Epithelial cell of prostate (primary cell): Measurements from ENCODE around the gene IRAK1.

Experiments used
- DNase-seq: peaks from one replicate; pipeline ENCODE4 v3.0.0-alpha.2; 2011; ENCODE audit warnings: low read depth, low spot score
- H3K27ac ChIP-seq: fragments of 450-650 bp; 2 replicates; pipeline ENCODE4 v1.5.1; 2017; ENCODE audit warnings: mild to moderate bottlenecking

Gene IRAK1

GRCh38 chrX:154043003-154043763 is 23.5 kb upstream of the IRAK1 start:
- DNase-seq: no peak
- H3K27ac ChIP-seq: peak overlapping the region; percentile 68

- H3K27ac ChIP-seq: peak overlapping the region; percentile 68
- DNase-seq: no peak
Measured at GRCh38 chrX:154040863-154041262, 21.2 kb upstream of the IRAK1 start.

GRCh38 chrX:154040307-154040756 is 20.6 kb upstream of the IRAK1 start:
- H3K27ac ChIP-seq: peak overlapping the region; percentile 68
- DNase-seq: peak; percentile 16

- DNase-seq: no peak
- peak overlapping the region; percentile 68 for H3K27ac ChIP-seq
Measured at GRCh38 chrX:154039577-154039976, 19.9 kb upstream of the IRAK1 start.

GRCh38 chrX:154038656-154039055 is 19.0 kb upstream of the IRAK1 start:
- no peak for DNase-seq
- peak overlapping the region; percentile 68 for H3K27ac ChIP-seq

GRCh38 chrX:154037754-154038153 is 18.1 kb upstream of the IRAK1 start:
- no peak for DNase-seq
- peak overlapping the region; percentile 68 for H3K27ac ChIP-seq

- H3K27ac ChIP-seq: no peak overlapping the region
Measured at GRCh38 chrX:154036513-154036912, 16.8 kb upstream of the IRAK1 start.

GRCh38 chrX:154033848-154034247 is 14.1 kb upstream of the IRAK1 start:
- DNase-seq: no peak

More at GRCh38 chrX:154036513-154036912, 16.8 kb upstream of the IRAK1 start:
- DNase-seq: no peak

GRCh38 chrX:154032653-154033052 is 13.0 kb upstream of the IRAK1 start:
- H3K27ac ChIP-seq: no peak overlapping the region
- no peak for DNase-seq

More at GRCh38 chrX:154033848-154034247, 14.1 kb upstream of the IRAK1 start:
- H3K27ac ChIP-seq: no peak overlapping the region

- H3K27ac ChIP-seq: no peak overlapping the region
- DNase-seq: no peak
Measured at GRCh38 chrX:154032160-154032559, 12.5 kb upstream of the IRAK1 start.

GRCh38 chrX:154030715-154031305 is 11.1 kb upstream of the IRAK1 start:
- no peak overlapping the region for H3K27ac ChIP-seq
- no peak for DNase-seq

GRCh38 chrX:154030266-154030665 is 10.6 kb upstream of the IRAK1 start:
- H3K27ac ChIP-seq: no peak overlapping the region
- DNase-seq: no peak

- no peak for DNase-seq
- no peak overlapping the region for H3K27ac ChIP-seq
Measured at GRCh38 chrX:154029439-154029838, 9.7 kb upstream of the IRAK1 start.

GRCh38 chrX:154028502-154029184 is 8.9 kb upstream of the IRAK1 start:
- no peak overlapping the region for H3K27ac ChIP-seq
- no peak for DNase-seq

GRCh38 chrX:154027986-154028385 is 8.3 kb upstream of the IRAK1 start:
- no peak overlapping the region for H3K27ac ChIP-seq
- DNase-seq: no peak

- no peak for DNase-seq
- H3K27ac ChIP-seq: no peak overlapping the region
Measured at GRCh38 chrX:154027022-154027402, 7.3 kb upstream of the IRAK1 start.

- H3K27ac ChIP-seq: no peak overlapping the region
- no peak for DNase-seq
Measured at GRCh38 chrX:154026136-154027021, 6.7 kb upstream of the IRAK1 start.

GRCh38 chrX:154025230-154025629 is 5.5 kb upstream of the IRAK1 start:
- DNase-seq: no peak
- no peak overlapping the region for H3K27ac ChIP-seq

- DNase-seq: no peak
- no peak overlapping the region for H3K27ac ChIP-seq
Measured at GRCh38 chrX:154024271-154024670, 4.6 kb upstream of the IRAK1 start.

- no peak for DNase-seq
- H3K27ac ChIP-seq: no peak overlapping the region
Measured at GRCh38 chrX:154023276-154024000, 3.7 kb upstream of the IRAK1 start.
